H9 (cell line): Measurements from ENCODE around the gene DTX3L. TPM values are rescaled to one million over a fixed set of nuclear protein-coding genes. Genes with fewer than 3 reads are reported as not detected.

ENCODE experiments used
- DNase-seq: peaks from one replicate; pipeline ENCODE4 v3.0.0-alpha.2; 2017
- H2AFZ ChIP-seq: one replicate; pipeline ENCODE4 v1.6.1; 2013; ENCODE audit warnings: mild to moderate bottlenecking, low read length, control low read depth, moderate library complexity
- H2AK5ac ChIP-seq: 2 replicates; pipeline ENCODE4 v1.6.1; 2013; ENCODE audit warnings: low read length, control low read depth, mixed read lengths; ENCODE audit not compliant: insufficient read length
- H2BK120ac ChIP-seq: one replicate; pipeline ENCODE4 v1.6.1; 2013; ENCODE audit warnings: low read depth, mild to moderate bottlenecking, low read length, control low read depth, inconsistent platforms; ENCODE audit not compliant: poor library complexity, severe bottlenecking
- H2BK12ac ChIP-seq: 2 replicates; pipeline ENCODE4 v1.6.1; 2013; ENCODE audit warnings: low read length, control low read depth, mixed read lengths, low read depth; ENCODE audit not compliant: insufficient read length
- H2BK15ac ChIP-seq: 2 replicates; pipeline ENCODE4 v1.6.1; 2013; ENCODE audit warnings: low read depth, low read length, control low read depth
- H2BK20ac ChIP-seq: one replicate; pipeline ENCODE4 v1.6.1; 2013; ENCODE audit warnings: low read depth, mild to moderate bottlenecking, low read length, control low read depth, inconsistent platforms; ENCODE audit not compliant: poor library complexity, severe bottlenecking
- H2BK5ac ChIP-seq: 2 replicates; pipeline ENCODE4 v1.6.1; 2013; ENCODE audit warnings: low read length, control low read depth, mixed read lengths; ENCODE audit not compliant: insufficient read length
- H3K14ac ChIP-seq: 2 replicates; pipeline ENCODE4 v1.6.1; 2013; ENCODE audit warnings: low read length, control low read depth; ENCODE audit not compliant: insufficient read depth
- H3K18ac ChIP-seq: 2 replicates; pipeline ENCODE4 v1.6.1; 2013; ENCODE audit warnings: low read depth, mild to moderate bottlenecking, mixed read lengths, low read length, control low read depth; ENCODE audit not compliant: insufficient read length
- H3K23ac ChIP-seq: 2 replicates; pipeline ENCODE4 v1.6.1; 2013; ENCODE audit warnings: low read length, control low read depth, mixed read lengths, low read depth; ENCODE audit not compliant: insufficient read length
- H3K23me2 ChIP-seq: 2 replicates; pipeline ENCODE4 v1.6.1; 2013; ENCODE audit warnings: low read depth, mild to moderate bottlenecking, mixed read lengths, low read length, control low read depth; ENCODE audit not compliant: insufficient read length, poor library complexity, severe bottlenecking
- H3K27ac ChIP-seq: 2 replicates; pipeline ENCODE4 v1.5.1; 2013; ENCODE audit warnings: low read length, control low read depth, mixed read lengths, low read depth; ENCODE audit not compliant: insufficient read length
- H3K27me3 ChIP-seq: 2 replicates; pipeline ENCODE4 v1.6.1; 2013; ENCODE audit warnings: low read length, control low read depth, inconsistent platforms; ENCODE audit not compliant: insufficient read depth
- H3K4ac ChIP-seq: 2 replicates; pipeline ENCODE4 v1.6.1; 2013; ENCODE audit warnings: low read depth, mild to moderate bottlenecking, control low read depth, inconsistent platforms, low read length, moderate library complexity
- H3K4me1 ChIP-seq: 2 replicates; pipeline ENCODE4 v1.6.1; 2013; ENCODE audit warnings: low read length, control low read depth, inconsistent platforms; ENCODE audit not compliant: insufficient read depth
- H3K4me2 ChIP-seq: 2 replicates; pipeline ENCODE4 v1.6.1; 2013; ENCODE audit warnings: low read length, control low read depth, mixed read lengths; ENCODE audit not compliant: insufficient read length, insufficient read depth
- H3K56ac ChIP-seq: 2 replicates; pipeline ENCODE4 v1.6.1; 2013; ENCODE audit warnings: low read depth, mild to moderate bottlenecking, mixed read lengths, low read length, control low read depth; ENCODE audit not compliant: insufficient read length
- H3K79me1 ChIP-seq: 2 replicates; pipeline ENCODE4 v1.6.1; 2013; ENCODE audit warnings: low read depth, mild to moderate bottlenecking, moderate library complexity, low read length, control low read depth, inconsistent platforms; ENCODE audit not compliant: insufficient read depth, poor library complexity, severe bottlenecking
- H3K79me2 ChIP-seq: 2 replicates; pipeline ENCODE4 v1.6.1; 2013; ENCODE audit warnings: low read length, control low read depth, inconsistent platforms; ENCODE audit not compliant: insufficient read depth
- H3K9ac ChIP-seq: 2 replicates; pipeline ENCODE4 v1.6.1; 2013; ENCODE audit warnings: low read length, control low read depth, mixed read lengths; ENCODE audit not compliant: insufficient read length; ENCODE audit errors: extremely low read depth
- H3K9me3 ChIP-seq: one replicate; pipeline ENCODE4 v1.6.1; 2013; ENCODE audit warnings: low read depth, low read length, inconsistent platforms; ENCODE audit not compliant: control insufficient read depth
- H3T11ph ChIP-seq: one replicate; pipeline ENCODE4 v1.6.1; 2013; ENCODE audit warnings: mild to moderate bottlenecking, low read length, control low read depth, inconsistent platforms
- H4K20me1 ChIP-seq: one replicate; pipeline ENCODE4 v1.6.1; 2013; ENCODE audit not compliant: control insufficient read depth, insufficient read length, insufficient read depth
- H4K5ac ChIP-seq: 2 replicates; pipeline ENCODE4 v1.6.1; 2013; ENCODE audit warnings: low read depth, mild to moderate bottlenecking, mixed read lengths, low read length, control low read depth; ENCODE audit not compliant: insufficient read length
- H4K8ac ChIP-seq: replicated peaks from 2 replicates; pipeline ENCODE4 v1.6.1; 2013; ENCODE audit warnings: low read length, control low read depth, mixed read lengths, low read depth; ENCODE audit not compliant: insufficient read length
- H4K91ac ChIP-seq: 2 replicates; pipeline ENCODE4 v1.6.1; 2013; ENCODE audit warnings: low read depth, mild to moderate bottlenecking, moderate library complexity, mixed read lengths, low read length, control low read depth; ENCODE audit not compliant: insufficient read length
- H3K27ac Mint-ChIP-seq, 3 experiments: 2 replicates in 2 of 3; 3 replicates in 1 of 3; pipeline ENCODE4 v1.8.0; 2020 to 2021; ENCODE audit warnings: mixed read lengths in 3 of 3, mild to moderate bottlenecking in 1 of 3, moderate library complexity in 1 of 3
- H3K27me3 Mint-ChIP-seq: 2 replicates; pipeline ENCODE4 v1.8.0; 2021; ENCODE audit warnings: low read depth, mild to moderate bottlenecking, moderate library complexity, mixed read lengths
- H3K36me3 Mint-ChIP-seq, 3 experiments: 2 replicates in 2 of 3; 3 replicates in 1 of 3; pipeline ENCODE4 v1.8.0; 2020 to 2021; ENCODE audit warnings: low read depth in 3 of 3, mixed read lengths in 3 of 3; ENCODE audit not compliant: insufficient read depth in 1 of 3
- H3K4me1 Mint-ChIP-seq, 2 experiments: 2 replicates each; pipeline ENCODE4 v1.8.0; 2020; ENCODE audit warnings: mixed read lengths in 2 of 2
- H3K4me3 Mint-ChIP-seq, 2 experiments: 2 replicates in 1 of 2; 3 replicates in 1 of 2; pipeline ENCODE4 v1.8.0; 2020 to 2021; ENCODE audit warnings: mild to moderate bottlenecking in 2 of 2, mixed read lengths in 2 of 2, moderate library complexity in 1 of 2
- H3K9me3 Mint-ChIP-seq, 2 experiments: 2 replicates in 1 of 2; 3 replicates in 1 of 2; pipeline ENCODE4 v1.8.0; 2020; ENCODE audit warnings: mild to moderate bottlenecking in 2 of 2, mixed read lengths in 2 of 2, moderate library complexity in 1 of 2
- CTCF ChIP-seq: fragments of 200-600 bp; sonication (generic); conservative IDR thresholded peaks from 3 replicates; pipeline ENCODE4 v1.8.0; 2021; ENCODE audit warnings: antibody characterized with exemption, mild to moderate bottlenecking
- WGBS: extraction: QIAGEN DNeasy Blood & Tissue Kit; methylation state at CpG from one replicate; pipeline ENCODE4 v1.1.7; 2013; ENCODE audit warnings: missing lambda C conversion rate, low lambda C conversion rate, mixed read lengths; ENCODE audit not compliant: insufficient read length; ENCODE audit errors: extremely low coverage; 5-methylcytosine and 5-hydroxymethylcytosine counted together
- total RNA-seq: library from RNA; stranded (reverse); gene quantifications from 2 replicates; pipeline ENCODE4 v1.2.1, GENCODE V29; 2021

DTX3L gene
- total RNA-seq, 1 experiment from 2014 or later = 7.5 TPM

- no peak overlapping the region for H4K91ac ChIP-seq
- Mint-ChIP-seq H3K27me3 (no peaks in the 10 kb centered on the region), H3K27ac (no peak overlapping the region), H3K36me3 (no peaks in the 10 kb centered on the region), H3K9me3 (no peaks in the 10 kb centered on the region), H3K4me1 (peaks cover 0 to 8% of the 10 kb centered on the region in 2 experiments; a peak in 2 of 4 replicates), H3K4me3 (no peak overlapping the region)
- no peak overlapping the region for H3K4ac ChIP-seq
- H3K23ac ChIP-seq = no peak overlapping the region
- no peak overlapping the region for H4K8ac ChIP-seq
- no peak overlapping the region for H3K18ac ChIP-seq
- H3K9me3 ChIP-seq = no peaks in the 10 kb centered on the region
- no peaks in the 10 kb centered on the region for H3K23me2 ChIP-seq
- H3K4me1 ChIP-seq = no peaks in the 10 kb centered on the region
- H2BK20ac ChIP-seq = no peak overlapping the region
- no peak overlapping the region for H3K9ac ChIP-seq
- H3K27ac ChIP-seq = no peak overlapping the region
- H3K79me1 ChIP-seq = no peaks in the 10 kb centered on the region
- H3K56ac ChIP-seq = no peak overlapping the region
- H2BK12ac ChIP-seq = no peak overlapping the region
- no peak overlapping the region for H2BK15ac ChIP-seq
- H2BK5ac ChIP-seq = no peak overlapping the region
- H3K4me2 ChIP-seq = no peak overlapping the region
- no peak for DNase-seq
- H4K5ac ChIP-seq = no peak overlapping the region
- H3K79me2 ChIP-seq = no peaks in the 10 kb centered on the region
- H2AFZ ChIP-seq = no peak overlapping the region
- no peak overlapping the region for H3K14ac ChIP-seq
- no peaks in the 10 kb centered on the region for H4K20me1 ChIP-seq
- TF ChIP-seq CTCF = no peak
- WGBS = no CpG with 5 or more reads among the region's 4 CpGs
- no peaks in the 10 kb centered on the region for H3K27me3 ChIP-seq
- H2AK5ac ChIP-seq = no peak overlapping the region
- no peak overlapping the region for H3T11ph ChIP-seq
- H2BK120ac ChIP-seq = no peak overlapping the region
Observed at GRCh38 chr3:122606330-122606729, 42.2 kb downstream of the DTX3L start.
